Nephron (organoid): ENCODE data around the gene ARHGAP12.

ENCODE experiments used
- H3K27ac Mint-ChIP-seq, 3 experiments: 2 replicates each; pipeline ENCODE4 v1.8.0; 2020; ENCODE audit warnings: mixed read lengths in 3 of 3, mild to moderate bottlenecking in 2 of 3, moderate library complexity in 1 of 3
- H3K27me3 Mint-ChIP-seq: 2 replicates; pipeline ENCODE4 v1.8.0; 2021; ENCODE audit warnings: low read depth, mild to moderate bottlenecking, moderate library complexity, mixed read lengths
- H3K36me3 Mint-ChIP-seq: 2 replicates; pipeline ENCODE4 v1.8.0; 2020; ENCODE audit warnings: low read depth, mixed read lengths
- H3K4me1 Mint-ChIP-seq: 2 replicates; pipeline ENCODE4 v1.8.0; 2020; ENCODE audit warnings: mixed read lengths
- H3K4me3 Mint-ChIP-seq, 3 experiments: 2 replicates each; pipeline ENCODE4 v1.8.0; 2020; ENCODE audit warnings: mild to moderate bottlenecking in 3 of 3, mixed read lengths in 3 of 3, moderate library complexity in 2 of 3
- H3K9me3 Mint-ChIP-seq: 2 replicates; pipeline ENCODE4 v1.8.0; 2020; ENCODE audit warnings: mixed read lengths
- CTCF ChIP-seq, 3 experiments: fragments of 200-600 bp; sonication (generic); IDR thresholded peaks; one replicate each; pipeline ENCODE4 v1.5.0; 2021; ENCODE audit warnings: antibody characterized with exemption in 3 of 3; ENCODE audit not compliant: unreplicated experiment in 3 of 3

The ARHGAP12 gene

DNA sequence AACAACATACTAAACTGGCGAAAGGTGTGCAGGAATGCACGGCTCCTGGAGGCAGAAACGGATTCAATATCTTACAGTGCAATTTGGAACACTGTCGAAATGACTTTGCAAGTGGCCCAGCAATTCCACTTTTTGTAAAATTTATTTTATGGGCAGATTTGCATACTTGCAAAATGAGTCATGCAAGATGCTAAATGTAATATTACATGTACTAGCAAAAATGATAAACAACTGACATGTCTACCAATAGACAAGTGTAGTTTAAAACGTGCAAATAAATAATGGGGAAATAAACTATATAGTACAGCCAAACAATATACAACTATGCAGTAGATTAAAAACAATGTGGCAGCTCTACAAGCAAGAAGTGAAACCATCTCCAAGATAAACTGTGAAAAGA is 97.7 kb downstream of the ARHGAP12 start:
- peaks cover 4% of the 10 kb centered on the region for H3K36me3 Mint-ChIP-seq
- no peak overlapping the region for H3K27ac Mint-ChIP-seq
- H3K27me3 Mint-ChIP-seq: no peaks in the 10 kb centered on the region
- H3K9me3 Mint-ChIP-seq: no peaks in the 10 kb centered on the region
- TF ChIP-seq CTCF (IDR thresholded peaks at IDR 0.05; ENCODE audit: unreplicated experiment in 3 of 3): no peak
- H3K4me3 Mint-ChIP-seq: no peak overlapping the region
- H3K4me1 Mint-ChIP-seq: peaks cover 5% of the 10 kb centered on the region

DNA sequence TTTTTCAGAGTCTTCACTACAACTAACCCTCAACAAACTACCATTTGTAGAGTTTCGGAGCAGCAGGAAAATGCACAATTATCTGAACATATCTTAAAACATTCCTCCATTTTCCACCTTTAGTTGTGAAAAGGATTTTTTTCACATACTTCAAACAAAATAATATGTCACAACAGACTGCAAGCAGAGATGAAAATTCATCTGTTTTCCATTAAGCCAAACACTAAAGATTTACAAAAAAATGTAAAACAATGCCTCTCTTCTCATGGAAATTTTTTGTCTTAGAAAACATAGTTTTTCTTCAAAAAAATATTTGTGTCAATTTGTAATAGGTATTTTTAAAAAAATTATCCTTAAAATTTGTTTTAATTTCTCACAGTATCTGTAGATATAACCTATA is 98.9 kb downstream of the ARHGAP12 start:
- no peak overlapping the region for H3K27ac Mint-ChIP-seq

GRCh38 chr10:31823358-31823757 is 105.3 kb downstream of the ARHGAP12 start:
- no peaks in the 10 kb centered on the region for H3K27me3 Mint-ChIP-seq

More for the DNA sequence above, 98.9 kb downstream of the ARHGAP12 start:
- H3K27me3 Mint-ChIP-seq: no peaks in the 10 kb centered on the region
- H3K4me1 Mint-ChIP-seq: peaks cover 5% of the 10 kb centered on the region
- H3K36me3 Mint-ChIP-seq: peaks cover 4% of the 10 kb centered on the region
- H3K4me3 Mint-ChIP-seq: no peak overlapping the region
- TF ChIP-seq CTCF (IDR thresholded peaks at IDR 0.05; ENCODE audit: unreplicated experiment in 3 of 3): no peak
- H3K9me3 Mint-ChIP-seq: no peaks in the 10 kb centered on the region

GRCh38 chr10:31822616-31823318 is 105.9 kb downstream of the ARHGAP12 start:
- peak overlapping the region in 2 of 3 experiments; percentile 31 to 64 for H3K27ac Mint-ChIP-seq

More at GRCh38 chr10:31823358-31823757, 105.3 kb downstream of the ARHGAP12 start:
- H3K36me3 Mint-ChIP-seq: peaks cover 17% of the 10 kb centered on the region
- no peak overlapping the region for H3K4me3 Mint-ChIP-seq
- H3K9me3 Mint-ChIP-seq: no peaks in the 10 kb centered on the region
- peaks cover 29% of the 10 kb centered on the region for H3K4me1 Mint-ChIP-seq
- no peak for TF ChIP-seq CTCF (IDR thresholded peaks at IDR 0.05; ENCODE audit: unreplicated experiment in 3 of 3)
- H3K27ac Mint-ChIP-seq: peak overlapping the region in 1 of 3 experiments; percentile 31

DNA sequence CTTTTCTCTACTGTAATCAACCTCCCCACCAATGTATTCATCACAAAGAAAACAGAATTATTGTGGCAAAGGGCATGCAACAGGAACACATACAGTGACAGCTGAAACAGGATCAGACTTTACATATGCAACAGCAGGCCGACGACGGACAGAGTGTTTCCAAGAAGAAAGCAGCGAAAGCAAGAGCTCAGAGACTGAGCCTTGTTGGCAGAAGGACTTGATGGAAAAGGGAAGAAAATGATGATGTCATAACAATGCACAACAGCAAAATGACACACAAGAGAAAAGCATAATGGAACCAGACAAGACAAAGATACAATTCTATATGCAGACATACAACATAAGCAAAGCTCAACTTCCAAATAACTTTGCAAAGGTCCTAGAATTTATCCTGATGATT is 106.5 kb downstream of the ARHGAP12 start:
- Mint-ChIP-seq H3K9me3 (no peaks in the 10 kb centered on the region), H3K27me3 (no peaks in the 10 kb centered on the region)

More at GRCh38 chr10:31822616-31823318, 105.9 kb downstream of the ARHGAP12 start:
- Mint-ChIP-seq H3K27me3 (no peaks in the 10 kb centered on the region), H3K9me3 (no peaks in the 10 kb centered on the region), H3K36me3 (peaks cover 17% of the 10 kb centered on the region), H3K4me1 (peaks cover 29% of the 10 kb centered on the region), H3K4me3 (peak overlapping the region in 2 of 3 experiments; percentile 4 to 31)
- no peak for TF ChIP-seq CTCF (IDR thresholded peaks at IDR 0.05; ENCODE audit: unreplicated experiment in 3 of 3)

More for the DNA sequence above, 106.5 kb downstream of the ARHGAP12 start:
- H3K27ac Mint-ChIP-seq: peak overlapping the region; percentile 9 to 55 (median 31)
- H3K36me3 Mint-ChIP-seq: peaks cover 21% of the 10 kb centered on the region
- peak overlapping the region in 2 of 3 experiments; percentile 31 to 51 for H3K4me3 Mint-ChIP-seq
- H3K4me1 Mint-ChIP-seq: peaks cover 29% of the 10 kb centered on the region
- TF ChIP-seq CTCF (IDR thresholded peaks at IDR 0.05; ENCODE audit: unreplicated experiment in 3 of 3): no peak
